GM12865 (cell line): ENCODE data around the gene PCNX1.

Experiments used
- DNase-seq: peaks from one replicate; pipeline ENCODE4 v3.0.0; 2010; ENCODE audit warnings: low read depth
- H3K4me3 ChIP-seq: 2 replicates; pipeline ENCODE4 v1.5.1; 2011; ENCODE audit warnings: mild to moderate bottlenecking, low read depth, low read length, control low read depth
- TF ChIP-seq, protein P1 (sequence below): IDR thresholded peaks from 2 replicates; pipeline ENCODE4 v1.5.1; 2011; ENCODE audit warnings: low read length, control low read depth, low read depth, inconsistent platforms; ENCODE audit not compliant: insufficient read depth; ENCODE audit errors: missing control alignments

PCNX1 gene

DNA sequence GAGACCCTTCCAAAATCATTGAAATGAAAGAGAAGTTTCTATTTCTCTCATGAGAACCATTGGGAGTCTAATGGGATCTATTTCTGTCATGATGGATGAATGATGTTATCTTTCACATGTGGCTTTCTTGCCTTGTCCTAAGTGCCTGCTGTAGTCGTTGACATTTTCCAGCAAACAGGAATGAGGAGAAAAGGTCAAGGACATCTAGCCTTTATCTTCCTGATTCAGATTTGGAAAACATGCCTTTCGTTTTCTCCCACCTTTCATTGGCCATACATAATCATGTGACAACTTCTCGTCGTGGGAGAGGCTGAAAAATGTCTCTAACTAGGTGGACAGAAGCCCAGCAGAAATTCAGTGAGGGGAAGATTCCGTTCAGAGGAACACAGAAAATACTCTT is 94.5 kb downstream of the PCNX1 start:
- DNase-seq, result no peak
- TF ChIP-seq, protein P1, sequence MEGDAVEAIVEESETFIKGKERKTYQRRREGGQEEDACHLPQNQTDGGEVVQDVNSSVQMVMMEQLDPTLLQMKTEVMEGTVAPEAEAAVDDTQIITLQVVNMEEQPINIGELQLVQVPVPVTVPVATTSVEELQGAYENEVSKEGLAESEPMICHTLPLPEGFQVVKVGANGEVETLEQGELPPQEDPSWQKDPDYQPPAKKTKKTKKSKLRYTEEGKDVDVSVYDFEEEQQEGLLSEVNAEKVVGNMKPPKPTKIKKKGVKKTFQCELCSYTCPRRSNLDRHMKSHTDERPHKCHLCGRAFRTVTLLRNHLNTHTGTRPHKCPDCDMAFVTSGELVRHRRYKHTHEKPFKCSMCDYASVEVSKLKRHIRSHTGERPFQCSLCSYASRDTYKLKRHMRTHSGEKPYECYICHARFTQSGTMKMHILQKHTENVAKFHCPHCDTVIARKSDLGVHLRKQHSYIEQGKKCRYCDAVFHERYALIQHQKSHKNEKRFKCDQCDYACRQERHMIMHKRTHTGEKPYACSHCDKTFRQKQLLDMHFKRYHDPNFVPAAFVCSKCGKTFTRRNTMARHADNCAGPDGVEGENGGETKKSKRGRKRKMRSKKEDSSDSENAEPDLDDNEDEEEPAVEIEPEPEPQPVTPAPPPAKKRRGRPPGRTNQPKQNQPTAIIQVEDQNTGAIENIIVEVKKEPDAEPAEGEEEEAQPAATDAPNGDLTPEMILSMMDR, result no peak

DNA sequence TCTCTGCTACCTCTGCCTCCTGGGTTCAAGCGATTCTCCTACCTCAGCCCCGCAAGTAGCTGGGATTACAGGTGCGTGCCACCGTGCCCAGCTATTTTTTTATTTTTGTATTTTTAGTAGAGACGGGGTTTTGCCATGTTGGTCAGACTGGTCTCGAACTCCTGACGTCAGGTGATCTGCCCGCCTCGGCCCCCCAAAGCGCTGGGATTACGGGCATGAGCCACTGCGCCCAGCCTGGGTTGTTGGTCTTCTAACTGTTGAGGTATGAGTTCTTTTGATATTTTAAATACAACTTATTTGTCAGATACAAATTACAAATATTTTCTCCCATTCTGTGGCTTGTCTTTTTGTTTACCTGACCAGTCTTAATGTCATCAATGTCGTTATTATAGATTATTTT is 95.9 kb downstream of the PCNX1 start:
- H3K4me3 ChIP-seq, result no peak overlapping the region
- no peak for DNase-seq
- TF ChIP-seq, protein P1, result no peak

More for the DNA sequence above, 94.5 kb downstream of the PCNX1 start:
- no peak overlapping the region for H3K4me3 ChIP-seq

DNA sequence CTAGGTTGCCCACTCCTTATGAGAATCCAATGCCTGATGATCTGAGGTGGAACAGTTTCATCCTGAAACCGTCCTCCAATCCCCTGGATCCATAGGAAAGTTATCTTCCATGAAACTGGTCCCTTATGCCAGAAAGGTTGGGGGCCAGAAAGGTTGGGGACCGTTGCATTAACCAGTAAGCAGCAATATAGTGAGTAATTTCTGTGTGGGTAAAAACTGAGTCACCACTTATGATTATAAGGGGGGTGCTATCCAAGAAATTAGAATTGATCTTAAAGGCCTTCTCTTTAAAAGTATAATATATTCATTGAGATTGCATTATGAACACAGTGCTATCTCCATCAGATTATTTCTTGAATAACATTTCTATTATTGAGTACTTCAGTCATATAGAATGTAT is 97.2 kb downstream of the PCNX1 start:
- DNase-seq, result no peak
- no peak overlapping the region for H3K4me3 ChIP-seq
- TF ChIP-seq, protein P1, result no peak

DNA sequence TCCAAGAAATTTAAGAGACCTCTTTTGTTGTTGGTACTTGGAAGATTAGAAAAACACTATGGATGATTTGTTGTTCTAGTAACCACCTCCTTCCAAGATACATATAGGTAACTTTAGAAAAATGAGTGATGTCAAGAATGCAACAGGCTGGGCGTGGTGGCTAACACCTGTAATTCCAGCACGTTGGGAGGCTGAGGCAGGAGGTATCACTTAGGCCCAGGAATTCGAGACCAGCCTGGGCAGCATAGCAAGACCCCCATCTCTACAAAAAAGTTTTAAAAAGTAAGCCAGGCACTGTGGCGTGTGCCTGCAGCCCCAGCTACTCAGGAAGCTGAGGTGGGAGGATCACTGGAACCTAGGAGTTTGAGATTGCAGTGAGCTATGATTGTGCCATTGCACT is 97.8 kb downstream of the PCNX1 start:
- no peak for DNase-seq
- H3K4me3 ChIP-seq, result no peak overlapping the region
- TF ChIP-seq, protein P1, result no peak

DNA sequence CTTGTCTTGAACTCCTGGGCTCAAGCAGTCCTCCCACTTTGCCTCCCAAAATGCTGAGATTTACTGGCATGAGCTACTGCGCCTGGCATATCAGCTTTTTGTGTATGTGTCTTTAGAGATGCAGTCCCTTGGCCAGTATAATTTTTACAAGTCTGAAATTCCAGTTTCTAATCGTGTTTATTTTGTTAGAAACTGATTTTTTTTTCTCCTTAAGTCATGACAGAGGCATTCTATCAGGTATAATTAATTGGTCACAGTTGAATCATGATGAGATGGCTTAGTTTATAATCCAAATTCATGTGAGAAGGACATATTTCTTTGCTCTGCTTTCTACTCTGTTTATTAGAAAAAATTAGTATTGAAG is 98.9 kb downstream of the PCNX1 start:
- TF ChIP-seq, protein P1, result no peak
- H3K4me3 ChIP-seq, result no peak overlapping the region

DNA sequence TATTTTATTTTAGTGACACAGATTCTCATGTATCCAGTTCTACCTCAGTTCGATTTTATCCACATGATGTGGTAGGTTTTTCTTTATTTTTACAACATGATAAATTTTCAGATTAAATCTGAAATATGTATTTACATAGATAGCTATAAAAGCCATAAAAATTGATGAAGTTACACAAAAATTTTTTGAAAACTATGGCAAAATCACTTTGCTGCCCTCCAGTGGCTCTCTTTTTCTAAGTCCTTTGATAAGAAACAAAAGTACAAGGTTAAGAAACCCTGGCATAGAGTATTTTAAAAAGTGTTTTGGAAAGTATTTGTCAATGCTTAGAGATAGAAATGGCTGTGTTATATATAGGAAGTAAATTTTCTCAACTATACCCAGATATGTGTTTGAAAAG is 104.2 kb downstream of the PCNX1 start:
- H3K4me3 ChIP-seq, result no peak overlapping the region
- DNase-seq, result no peak
- TF ChIP-seq, protein P1, result no peak

More for the DNA sequence above, 98.9 kb downstream of the PCNX1 start:
- DNase-seq, result no peak

DNA sequence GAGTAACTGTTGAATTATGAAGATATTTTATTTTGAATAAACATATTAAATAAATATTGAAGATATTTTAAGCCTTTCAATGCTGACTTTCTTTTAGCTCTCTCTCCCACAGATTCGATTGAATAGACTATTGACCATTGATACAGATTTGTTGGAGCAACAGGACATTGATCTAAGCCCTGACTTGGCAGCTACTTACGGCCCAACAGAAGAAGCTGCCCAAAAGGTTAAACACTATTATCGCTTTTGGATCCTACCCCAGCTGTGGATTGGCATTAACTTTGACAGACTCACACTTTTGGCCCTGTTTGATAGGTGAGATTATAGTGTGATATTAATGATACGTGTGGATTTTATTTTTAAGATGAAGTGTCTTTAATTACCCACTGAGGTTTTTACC is 105.6 kb downstream of the PCNX1 start:
- no peak for DNase-seq
- H3K4me3 ChIP-seq, result no peak overlapping the region
- TF ChIP-seq, protein P1, result no peak
